ENCODE results near the gene SCOC.
"Not testable (repeated sequence)": the region's sequence is repeated elsewhere in the genome, so short reads cannot be mapped to it uniquely, and the experiment has no call there.

Gene SCOC

GRCh38 chr4:140363051-140363450, 10.4 kb upstream of the SCOC start:
- no peak for DNase-seq

GRCh38 chr4:140363558-140363957, 9.9 kb upstream of the SCOC start:
- no peak for DNase-seq

DNA sequence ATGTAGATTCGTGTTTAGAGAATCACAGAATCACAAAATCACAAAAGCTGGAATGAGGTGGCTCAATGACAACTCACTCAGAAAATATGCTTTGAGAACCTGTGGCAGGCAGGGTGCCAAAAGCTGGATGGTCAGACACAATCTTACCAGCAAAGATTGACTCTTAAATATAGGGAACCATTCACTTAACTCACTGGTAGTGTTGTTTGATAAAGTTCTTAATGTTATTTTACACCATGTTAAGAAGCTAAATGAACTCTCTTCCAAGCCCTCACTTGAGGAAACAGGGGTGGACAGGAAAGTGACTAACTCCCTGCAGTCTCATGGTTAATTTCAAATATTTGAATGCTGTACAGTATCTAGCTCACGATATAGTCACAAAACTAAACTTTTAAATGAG, 5.7 kb upstream of the SCOC start:
- no peak for DNase-seq

GRCh38 chr4:140368686-140369085, 4.8 kb upstream of the SCOC start:
- DNase-seq, result no peak

DNA sequence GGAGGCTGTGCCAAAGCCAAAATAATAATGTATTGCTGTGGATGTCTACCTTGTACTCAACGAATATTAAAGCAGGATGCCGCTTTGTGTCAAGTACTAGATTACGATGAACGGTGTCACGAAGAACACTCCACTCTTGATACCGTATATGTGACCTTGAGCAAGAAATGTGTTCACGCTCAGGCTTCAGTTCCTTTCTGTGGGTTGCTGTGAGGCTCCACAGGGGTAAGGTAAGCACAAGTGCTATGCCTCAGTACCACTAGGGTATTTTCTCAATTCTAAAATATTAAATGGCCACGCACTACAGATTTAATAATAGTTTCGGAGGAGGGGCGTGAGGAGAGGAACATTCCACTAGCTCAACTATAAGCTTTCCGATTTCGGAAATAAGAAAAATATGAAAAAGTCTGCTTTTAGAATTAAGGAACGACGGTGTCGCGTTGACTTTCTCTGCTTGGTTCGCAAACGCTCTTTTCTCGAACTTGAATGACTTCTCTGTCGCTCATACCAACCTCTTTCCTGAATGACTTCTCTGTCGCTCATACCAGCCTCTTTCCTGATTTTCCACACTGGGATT, 607 bp upstream of the SCOC start:
- DNase-seq, result peak; percentile 71

DNA sequence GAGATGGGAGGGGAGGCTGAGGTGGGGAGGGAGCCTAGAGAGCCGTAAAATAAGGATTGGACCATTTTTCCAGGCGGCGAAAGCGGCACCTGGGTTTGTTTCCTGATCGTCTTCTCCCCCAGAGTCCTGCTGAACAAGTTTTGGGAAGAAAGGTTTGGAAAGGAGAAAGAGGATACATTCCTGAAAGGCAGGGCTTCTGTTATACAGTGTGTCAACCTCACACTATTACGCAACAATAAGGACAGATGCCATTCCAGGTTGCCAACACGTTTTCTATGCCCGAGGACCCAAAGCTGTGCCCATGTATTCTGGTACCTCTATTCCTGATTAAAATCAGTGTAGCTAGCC, 658 bp downstream of the SCOC start:
- DNase-seq, result no peak

DNA sequence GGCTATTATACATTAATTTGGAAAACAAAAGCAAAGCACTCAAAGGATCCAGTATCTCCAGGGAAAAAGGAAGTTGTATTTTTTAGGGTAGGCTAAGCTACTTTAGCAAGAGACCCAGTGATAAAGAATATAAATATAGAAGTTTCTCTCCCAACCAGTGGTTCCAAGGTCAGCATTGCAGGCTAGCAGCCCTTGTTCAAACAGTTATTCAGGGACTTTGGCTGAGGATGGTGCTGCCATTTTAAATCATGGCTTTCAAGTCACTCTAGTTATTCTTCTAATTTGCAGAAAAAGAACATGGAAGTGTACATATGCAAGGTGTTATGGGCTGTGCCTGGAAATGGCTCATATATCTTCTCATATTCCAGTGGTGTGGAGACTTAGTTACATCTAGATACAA, 9.3 kb downstream of the SCOC start:
- DNase-seq, result no peak

GRCh38 chr4:140388015-140388414, 14.6 kb downstream of the SCOC start:
- no peak for DNase-seq

DNA sequence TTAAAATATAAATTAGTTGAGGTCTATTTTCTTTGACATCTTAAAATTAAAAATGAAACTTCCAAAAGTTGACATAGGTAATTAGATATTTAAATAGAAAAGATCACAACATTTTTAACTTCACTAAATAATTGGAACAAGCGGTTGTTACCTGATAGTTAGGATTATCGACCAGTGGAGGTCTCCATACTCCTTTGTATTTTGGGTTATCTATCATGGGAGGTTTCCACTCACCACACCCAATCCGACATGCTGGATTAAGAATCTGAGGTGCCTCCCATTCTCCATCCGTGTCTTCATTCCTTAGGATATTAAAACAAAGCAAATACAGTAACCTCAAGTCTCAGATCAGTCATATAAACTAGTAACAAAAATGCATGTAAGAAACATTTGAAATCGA, 22.2 kb downstream of the SCOC start:
- DNase-seq, result no peak

DNA sequence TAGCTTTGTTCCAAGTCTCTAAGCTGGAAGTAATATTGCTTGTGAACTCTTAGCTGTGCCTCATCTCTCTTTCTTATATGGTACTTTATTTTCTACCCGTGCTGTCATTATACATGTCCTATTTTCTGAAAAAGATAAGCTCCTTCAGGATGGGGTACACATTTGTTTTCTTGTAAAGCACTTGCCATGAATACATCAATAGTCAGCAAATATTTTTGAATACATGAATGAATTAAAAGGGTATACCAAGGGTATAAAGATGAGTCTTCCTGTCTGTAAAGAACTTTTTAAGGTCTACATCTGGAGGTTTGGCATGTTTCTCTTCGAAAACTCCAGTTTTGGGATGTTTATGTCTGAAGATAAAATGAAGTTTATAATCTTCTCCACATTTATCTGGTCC, 26.7 kb downstream of the SCOC start:
- no peak for DNase-seq

DNA sequence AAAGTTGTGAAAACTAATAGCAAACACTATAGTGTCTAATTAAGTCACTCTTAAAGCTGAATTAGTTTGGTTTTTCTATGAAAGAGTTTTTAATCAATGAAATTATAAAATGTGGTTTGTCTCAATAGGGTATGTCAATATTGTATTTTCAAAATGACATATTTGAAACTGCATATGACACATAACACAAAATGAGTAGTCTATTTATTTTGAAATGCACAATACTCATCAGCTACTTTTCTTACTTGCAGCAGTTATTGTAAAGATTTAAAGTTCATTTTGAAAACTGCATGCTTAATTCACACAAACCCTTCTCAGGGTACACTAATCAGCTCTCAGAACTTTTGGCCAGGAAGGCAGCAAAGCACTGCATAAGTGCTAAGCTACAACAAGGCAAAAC, 32.8 kb downstream of the SCOC start:
- no peak for DNase-seq

DNA sequence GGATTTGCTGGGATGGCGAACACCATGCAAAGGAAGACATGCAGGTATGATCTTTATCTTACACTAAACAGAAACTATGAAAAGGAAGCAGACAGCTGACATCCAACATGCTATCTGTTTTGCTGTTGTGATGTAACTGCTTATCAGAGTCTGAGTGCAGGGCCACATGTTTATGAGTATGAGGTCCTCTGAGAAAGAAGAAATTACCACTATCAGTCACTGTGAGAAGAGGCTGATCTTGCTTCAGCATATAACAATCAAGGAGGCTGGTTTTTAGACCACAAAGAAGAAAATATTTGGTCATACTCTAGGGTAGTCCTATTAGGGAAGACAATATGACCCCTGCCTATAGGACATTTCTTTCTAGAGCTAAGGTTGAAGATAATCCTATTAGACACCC, 35.5 kb downstream of the SCOC start:
- DNase-seq, result no peak

DNA sequence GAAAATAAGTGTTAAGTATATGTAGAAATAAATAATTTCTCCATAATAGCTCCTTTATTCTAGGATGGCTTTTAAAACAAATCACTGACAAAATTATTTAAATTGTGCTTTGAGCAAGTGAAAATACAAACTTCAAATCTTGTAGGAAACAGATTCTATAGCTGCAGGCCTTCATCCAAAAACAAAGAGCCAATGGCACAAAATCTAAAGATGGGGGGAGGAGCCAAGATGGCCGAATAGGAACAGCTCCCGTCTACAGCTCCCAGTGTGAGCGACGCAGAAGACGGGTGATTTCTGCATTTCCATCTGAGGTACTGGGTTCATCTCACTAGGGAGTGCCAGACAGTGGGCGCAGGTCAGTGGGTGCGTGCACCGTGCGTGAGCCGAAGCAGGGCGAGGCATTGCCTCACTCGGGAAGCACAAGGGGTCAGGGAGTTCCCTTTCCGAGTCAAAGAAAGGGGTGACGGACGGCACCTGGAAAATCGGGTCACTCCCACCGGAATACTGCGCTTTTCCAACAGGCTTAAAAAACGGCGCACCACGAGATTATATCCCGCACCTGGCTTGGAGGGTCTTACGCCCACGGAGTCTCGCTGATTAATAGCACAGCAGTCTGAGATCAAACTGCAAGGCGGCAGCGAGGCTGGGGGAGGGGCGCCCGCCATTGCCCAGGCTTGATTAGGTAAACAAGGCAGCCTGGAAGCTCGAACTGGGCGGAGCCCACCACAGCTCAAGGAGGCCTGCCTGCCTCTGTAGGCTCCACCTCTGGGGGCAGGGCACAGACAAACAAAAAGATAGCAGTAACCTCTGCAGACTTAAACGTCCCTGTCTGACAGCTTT, 39.9 kb downstream of the SCOC start:
- not testable (repeated sequence) for DNase-seq

DNA sequence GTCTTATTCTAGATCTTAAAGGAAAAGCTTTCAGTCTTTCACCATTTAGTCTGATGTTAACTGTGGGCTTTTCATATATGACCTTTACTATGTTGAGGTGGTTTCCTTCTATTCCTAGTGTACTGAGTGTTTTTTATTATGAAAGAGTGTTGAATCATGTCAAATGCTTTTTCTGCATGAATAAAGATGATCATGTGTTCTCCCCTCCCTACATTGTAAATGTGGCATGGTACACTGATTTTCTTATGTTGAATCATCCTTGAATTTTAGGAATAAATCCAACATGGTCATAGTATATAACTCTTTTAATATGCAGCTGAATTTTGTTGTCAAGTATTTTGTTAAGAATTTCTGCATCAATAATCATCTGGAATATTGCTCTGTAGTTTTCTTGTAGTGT, 49.7 kb downstream of the SCOC start:
- no peak for DNase-seq

GRCh38 chr4:140426610-140427105, 53.2 kb downstream of the SCOC start:
- DNase-seq, result no peak

DNA sequence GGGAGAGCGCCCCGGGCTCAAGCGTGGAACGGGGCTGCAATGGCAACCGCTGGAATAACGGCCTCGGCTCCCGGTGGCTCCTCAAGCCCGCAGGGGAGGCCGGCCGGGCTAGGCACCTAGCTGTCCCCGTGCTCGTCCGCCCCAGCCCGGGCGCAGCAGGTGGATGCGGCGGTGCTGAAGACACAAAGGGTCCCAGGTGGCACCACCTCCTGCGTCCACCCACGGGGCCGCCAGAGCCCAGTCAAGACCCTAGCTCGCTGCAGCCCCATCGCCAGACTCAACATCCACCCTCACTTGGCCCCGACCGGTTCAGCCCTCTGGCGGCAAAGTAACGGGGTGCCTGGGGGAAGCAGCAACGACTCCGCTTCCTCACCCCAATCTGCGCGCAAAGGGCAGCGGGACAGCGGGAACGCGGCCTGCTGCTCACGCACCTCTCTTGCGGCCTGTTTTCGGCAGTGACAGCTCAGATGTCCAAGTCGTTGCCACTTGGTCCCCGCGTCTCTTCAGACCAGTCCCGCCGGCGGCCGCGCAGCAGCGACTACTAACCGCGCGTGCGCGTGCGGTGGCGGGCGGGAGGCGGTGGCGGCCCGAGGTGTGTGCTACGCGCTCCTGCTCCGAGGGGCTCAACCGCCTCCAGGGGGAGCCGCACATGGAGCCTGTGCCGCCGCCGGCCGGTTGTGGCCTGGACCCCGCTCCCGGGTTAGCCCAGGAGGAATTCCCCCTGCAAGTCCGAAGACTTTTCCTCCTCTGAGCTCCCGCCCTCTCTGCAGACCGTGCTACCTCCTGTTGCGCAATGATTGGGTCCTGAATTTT, 53.9 kb downstream of the SCOC start, which contains the start of gene CLGN:
Gene CLGN, minus strand, starts transcription at position 543 of the 813 bp plus-strand sequence. CDS start 14,570 bp downstream, outside the sequence.
- peak; percentile 72 for DNase-seq

GRCh38 chr4:140427919-140428471, 54.5 kb downstream of the SCOC start:
- no peak for DNase-seq
